Gastroesophageal sphincter (tissue), 4 donors: ENCODE results near the gene TMEFF2. TPM values are rescaled to one million over a fixed set of nuclear protein-coding genes. Genes with fewer than 3 reads are reported as not detected.

ENCODE experiments used
- ATAC-seq: fragments of 150-250 bp; one replicate; pipeline ENCODE4 v1.9.1; 2016; ENCODE audit warnings: mild to moderate bottlenecking, moderate library complexity
- H3K27ac ChIP-seq, 4 donors: fragments of 200-600 bp; sonication (generic) in 3 of 4; 1 replicate in 3 of 4; 2 replicates in 1 of 4; pipeline ENCODE4 v1.5.1; 2016 to 2019
- H3K27me3 ChIP-seq: fragments of 200-600 bp; sonication (generic); one replicate; pipeline ENCODE4 v1.5.1; 2019
- H3K36me3 ChIP-seq, 2 donors: fragments of 200-600 bp; sonication (generic); one replicate each; pipeline ENCODE4 v1.5.1; 2019; ENCODE audit warnings: control low read depth in 1 of 2
- H3K4me1 ChIP-seq, 3 donors: fragments of 200-600 bp; sonication (generic); 1 replicate in 2 of 3; 2 replicates in 1 of 3; pipeline ENCODE4 v1.5.1; 2016 to 2019; ENCODE audit warnings: control low read depth in 2 of 3
- H3K4me3 ChIP-seq, 2 donors: fragments of 200-600 bp; sonication (generic); one replicate each; pipeline ENCODE4 v1.5.1; 2019; ENCODE audit warnings: mild to moderate bottlenecking in 1 of 2, moderate library complexity in 1 of 2
- H3K9me3 ChIP-seq, 3 donors: fragments of 200-600 bp; sonication (generic); one replicate each; pipeline ENCODE4 v1.5.1; 2017 to 2019; ENCODE audit warnings: control low read depth in 2 of 3
- CTCF ChIP-seq, 4 experiments: fragments of 200-600 bp in 2 of 4; fragments of 450-650 bp in 2 of 4; sonication (generic) in 1 of 4; IDR thresholded peaks; one replicate each; pipeline ENCODE4 v1.5.1; 2017 to 2019; ENCODE audit warnings: antibody characterized with exemption in 4 of 4, mild to moderate bottlenecking in 2 of 4, moderate library complexity in 2 of 4
- EP300 ChIP-seq: sonication (generic); formaldehyde crosslinking; IDR thresholded peaks from one replicate; pipeline ENCODE4 v1.6.1; 2017; ENCODE audit warnings: antibody characterized with exemption, mild to moderate bottlenecking
- POLR2A ChIP-seq, 2 donors: fragments of 450-650 bp; IDR thresholded peaks; one replicate each; pipeline ENCODE4 v1.6.1; 2017; ENCODE audit warnings: antibody characterized with exemption in 2 of 2, mild to moderate bottlenecking in 2 of 2, moderate library complexity in 1 of 2
- POLR2AphosphoS5 ChIP-seq: sonication (generic); formaldehyde crosslinking; IDR thresholded peaks from one replicate; pipeline ENCODE4 v1.6.1; 2017; ENCODE audit warnings: antibody characterized with exemption
- WGBS, 2 donors: methylation state at CpG; one replicate each; pipeline ENCODE4 v1.1.5; 2018; ENCODE audit warnings: low coverage in 1 of 2; 5-methylcytosine and 5-hydroxymethylcytosine counted together
- total RNA-seq, 4 donors: library from RNA; depleted of rRNA; stranded (reverse); fragments of >200 nt; gene quantifications; one replicate each; pipeline ENCODE4 v1.1.0, GENCODE V29; 2016

TMEFF2 gene
- total RNA-seq, 4 donors from 2014 or later, result 0.42 to 3.0 (median 0.83) TPM

GRCh38 chr2:192165842-192166241 lies 28.9 kb downstream of the TMEFF2 start:
- H3K36me3 ChIP-seq, result no peaks in the 10 kb centered on the region
- H3K4me1 ChIP-seq, result peaks cover 0 to 10% (median 4%) of the 10 kb centered on the region in 3 donors
- no peak for ATAC-seq
- no peak overlapping the region for H3K27ac ChIP-seq
- no peak overlapping the region for H3K4me3 ChIP-seq
- no peak for TF ChIP-seq EP300
- H3K9me3 ChIP-seq, result no peaks in the 10 kb centered on the region
- no peaks in the 10 kb centered on the region for H3K27me3 ChIP-seq
- 64 to 84% methylated on average over 3 to 4 of the region's 4 CpGs for WGBS, 2 donors

- no peaks in the 10 kb centered on the region for H3K27me3 ChIP-seq
- H3K9me3 ChIP-seq, result no peaks in the 10 kb centered on the region
- TF ChIP-seq POLR2A (IDR thresholded peaks at IDR 0.05) (no peak), CTCF (IDR thresholded peaks at IDR 0.05) (peak; percentile 90 to 98 (median 96))
- no peaks in the 10 kb centered on the region for H3K36me3 ChIP-seq
- H3K4me3 ChIP-seq, result peak overlapping the region; percentile 21 to 30
- ATAC-seq, result peak; percentile 66
- peaks cover 0 to 10% (median 4%) of the 10 kb centered on the region in 3 donors for H3K4me1 ChIP-seq
- WGBS, 2 donors, result 11 to 40% methylated on average over 1 to 4 of the region's 4 CpGs
- no peak overlapping the region for H3K27ac ChIP-seq
Measured at GRCh38 chr2:192162392-192163042, 32.2 kb downstream of the TMEFF2 start.

GRCh38 chr2:192161656-192162290 lies 33.0 kb downstream of the TMEFF2 start:
- no peaks in the 10 kb centered on the region for H3K27me3 ChIP-seq
- no peak overlapping the region for H3K27ac ChIP-seq
- TF ChIP-seq POLR2AphosphoS5 (no peak), POLR2A (IDR thresholded peaks at IDR 0.05) (no peak), CTCF (IDR thresholded peaks at IDR 0.05) (no peak), EP300 (no peak)
- no peak for ATAC-seq
- H3K4me3 ChIP-seq, result peak overlapping the region in 1 of 2 donors; percentile 30
- H3K9me3 ChIP-seq, result no peaks in the 10 kb centered on the region
- 56 to 69% methylated on average over 2 of the region's 2 CpGs for WGBS, 2 donors
- H3K4me1 ChIP-seq, result peaks cover 0 to 10% (median 4%) of the 10 kb centered on the region in 3 donors
- no peaks in the 10 kb centered on the region for H3K36me3 ChIP-seq

GRCh38 chr2:192159736-192160135 lies 35.0 kb downstream of the TMEFF2 start:
- Histone ChIP-seq H3K4me3 (no peak overlapping the region), H3K27ac (no peak overlapping the region), H3K36me3 (no peaks in the 10 kb centered on the region), H3K9me3 (no peaks in the 10 kb centered on the region), H3K4me1 (peaks cover 0 to 10% (median 4%) of the 10 kb centered on the region in 3 donors), H3K27me3 (no peaks in the 10 kb centered on the region)
- TF ChIP-seq EP300 (no peak), POLR2AphosphoS5 (no peak), CTCF (IDR thresholded peaks at IDR 0.05) (no peak), POLR2A (IDR thresholded peaks at IDR 0.05) (no peak)
- no peak for ATAC-seq
- 33 to 43% methylated on average over 1 of the region's 1 CpG for WGBS, 2 donors

GRCh38 chr2:192159208-192159607 lies 35.5 kb downstream of the TMEFF2 start:
- TF ChIP-seq POLR2AphosphoS5 (no peak), EP300 (no peak), CTCF (IDR thresholded peaks at IDR 0.05) (no peak), POLR2A (IDR thresholded peaks at IDR 0.05) (no peak)
- Histone ChIP-seq H3K36me3 (no peaks in the 10 kb centered on the region), H3K4me3 (no peak overlapping the region), H3K4me1 (peaks cover 0 to 10% (median 4%) of the 10 kb centered on the region in 3 donors), H3K27ac (no peak overlapping the region), H3K9me3 (no peaks in the 10 kb centered on the region), H3K27me3 (no peaks in the 10 kb centered on the region)
- no peak for ATAC-seq
- 85 to 86% methylated on average over 1 to 2 of the region's 2 CpGs for WGBS, 2 donors
